ENCODE results near the gene SLAMF8.

The SLAMF8 gene

DNA sequence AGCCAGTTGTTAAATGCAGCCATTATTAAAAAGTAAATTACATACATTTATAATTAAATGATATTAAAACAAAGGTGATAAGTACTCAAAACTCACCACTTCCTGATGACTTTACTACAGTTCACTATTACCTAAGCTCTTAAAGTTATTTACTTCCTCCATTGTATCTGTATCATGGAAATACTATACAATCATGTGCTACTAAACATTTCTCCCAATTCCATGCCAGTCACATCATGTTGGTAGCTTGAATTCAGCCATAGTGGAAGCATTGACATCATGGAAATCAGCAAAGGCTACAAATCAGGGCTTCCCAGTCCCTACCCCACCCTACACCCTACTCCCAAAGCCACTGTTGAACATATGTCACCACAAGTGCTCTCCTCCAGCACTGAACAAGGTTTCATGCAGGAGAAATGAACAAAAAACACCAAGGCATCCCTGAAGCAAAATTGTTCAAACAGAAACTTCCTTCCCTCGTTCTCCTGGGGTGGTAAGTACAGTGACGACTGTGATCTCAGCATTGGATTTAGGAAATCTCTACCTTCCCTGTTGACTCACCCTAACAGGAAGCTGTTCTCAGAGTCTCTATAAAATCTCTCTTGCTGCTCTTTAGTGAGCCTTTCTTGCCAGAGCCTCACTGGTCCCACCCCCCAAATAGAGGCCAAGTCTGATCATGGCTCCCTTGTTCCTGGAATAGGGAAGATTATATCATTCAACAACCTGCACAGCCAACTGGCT, 23.1 kb downstream of the SLAMF8 start:
- DNase-seq (ENCODE audit: low read depth) = no peak

DNA sequence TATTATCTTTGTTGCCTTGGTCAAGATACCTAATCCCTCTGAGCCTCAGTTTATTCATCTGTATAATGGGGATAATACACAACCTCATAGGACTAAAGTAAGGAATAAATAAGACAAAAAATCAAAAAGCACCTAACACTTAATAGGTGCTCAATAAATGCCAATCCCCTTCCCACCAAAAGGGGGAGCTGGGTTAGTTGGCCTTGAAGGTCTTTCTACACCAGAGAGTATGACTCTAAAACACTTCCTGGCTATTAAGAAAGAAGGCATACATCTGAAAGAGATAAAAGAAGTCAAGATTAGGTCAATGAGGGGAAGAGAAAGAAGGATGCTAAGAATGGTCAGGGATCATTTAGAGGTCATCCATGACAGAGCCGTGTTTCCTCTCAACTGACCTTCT, 24.7 kb downstream of the SLAMF8 start:
- no peak for DNase-seq (ENCODE audit: low read depth)

DNA sequence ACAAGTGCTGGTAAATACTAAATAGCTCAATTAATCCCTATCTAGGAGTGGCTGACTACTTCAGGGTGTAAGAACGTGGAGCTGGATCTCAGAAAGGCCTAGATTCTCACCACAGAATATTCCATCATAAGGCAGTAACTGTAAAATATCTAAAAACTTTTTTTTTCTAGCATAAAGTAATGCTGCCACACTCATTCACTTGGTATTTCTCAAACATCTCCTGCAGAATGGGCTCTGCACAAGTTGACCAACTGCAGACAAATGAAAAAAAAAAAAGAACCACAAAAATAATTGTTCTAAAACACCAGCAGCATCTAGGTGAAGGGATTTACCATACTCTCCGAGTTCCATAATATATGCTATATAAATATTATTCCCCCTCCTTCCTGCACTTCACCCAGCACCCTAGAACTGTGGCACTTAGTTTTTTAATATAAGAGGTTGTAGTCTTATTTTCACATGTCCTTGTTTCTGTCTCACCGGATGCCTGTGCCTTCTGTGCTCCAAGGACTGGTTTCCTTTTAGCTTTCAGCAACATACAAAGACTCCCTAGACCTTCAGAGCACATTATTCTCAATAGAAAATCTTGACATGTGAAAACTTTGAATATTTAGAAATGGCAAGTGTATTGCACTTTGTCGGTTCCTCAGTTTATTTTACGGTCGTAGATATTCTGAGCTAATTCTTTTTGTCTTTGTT, 26.9 kb downstream of the SLAMF8 start:
- DNase-seq (ENCODE audit: low read depth) = no peak

DNA sequence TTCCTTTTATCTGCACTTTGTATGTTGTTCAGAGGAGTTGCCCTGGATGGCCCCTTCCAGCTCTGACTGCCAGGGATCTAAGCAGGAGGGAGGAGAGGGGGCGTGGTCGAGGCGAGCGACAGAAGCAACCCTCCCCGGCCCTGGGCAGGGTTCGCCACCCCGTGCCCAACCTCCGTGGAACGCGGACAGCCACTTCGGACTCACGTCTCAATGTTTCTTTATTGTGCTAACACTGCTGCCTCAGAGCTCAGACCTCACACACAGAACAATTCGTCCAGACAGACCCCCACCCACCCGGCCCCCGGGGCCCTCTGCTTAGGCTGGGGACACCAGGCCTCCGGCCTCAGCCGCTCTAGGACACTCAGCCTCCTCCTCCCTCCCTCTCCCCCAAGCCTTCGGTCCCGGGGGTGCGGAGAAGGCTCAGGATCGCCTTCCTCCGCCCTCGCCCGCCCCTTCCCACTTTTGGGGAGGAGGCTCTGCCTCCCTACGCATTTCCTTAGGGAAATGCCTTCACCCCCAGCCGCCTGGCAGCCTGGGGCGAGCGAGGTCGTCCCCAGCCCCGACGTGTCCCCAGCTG, 27.5 kb downstream of the SLAMF8 start:
- DNase-seq (ENCODE audit: low read depth) = no peak

DNA sequence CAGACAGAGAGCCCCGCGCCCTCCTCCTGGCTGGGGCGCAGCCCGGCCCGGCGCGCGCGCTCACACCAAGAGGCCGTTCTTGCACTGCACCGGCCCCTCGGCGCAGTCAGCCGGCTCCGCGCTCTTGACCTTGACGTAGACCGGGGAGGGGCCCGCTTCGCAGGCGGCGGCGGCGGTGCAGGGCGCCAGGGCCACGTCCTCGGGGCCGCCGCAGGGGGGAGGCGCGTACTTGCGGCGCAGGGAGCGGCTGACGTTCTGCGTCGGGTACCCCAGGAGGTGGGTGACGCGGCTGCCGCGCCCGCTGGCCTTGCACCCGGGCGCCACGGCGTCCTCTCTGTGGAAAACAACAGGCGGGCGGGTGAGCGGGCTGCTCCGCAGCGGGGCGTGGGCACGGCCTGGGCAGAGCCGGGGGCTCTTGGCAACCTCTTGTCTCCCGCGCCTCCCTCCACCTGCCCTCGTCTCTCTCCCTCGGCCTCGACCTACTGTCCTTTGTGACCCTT, 28.1 kb downstream of the SLAMF8 start:
- peak; percentile 71 for DNase-seq (ENCODE audit: low read depth)

DNA sequence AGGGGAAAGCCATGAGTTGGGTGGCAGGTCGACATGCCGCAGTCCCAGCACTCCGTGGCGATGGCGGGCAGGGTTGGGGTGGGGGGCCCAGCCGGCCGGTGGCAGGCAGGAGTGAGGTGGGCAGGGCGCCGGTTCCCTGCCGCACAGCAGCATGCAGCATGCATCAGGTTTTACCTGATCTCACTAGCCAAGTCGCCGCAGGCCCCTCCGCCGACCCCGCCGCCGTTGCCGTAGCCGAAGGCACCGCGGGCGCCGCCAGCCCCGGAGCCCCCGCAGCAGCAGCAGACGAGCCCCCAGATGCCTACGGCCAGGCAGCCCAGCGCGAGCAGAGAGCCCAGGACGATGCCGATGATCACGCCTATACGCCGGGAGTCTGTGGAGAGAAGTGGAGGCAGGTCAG, 29.0 kb downstream of the SLAMF8 start:
- no peak for DNase-seq (ENCODE audit: low read depth)

DNA sequence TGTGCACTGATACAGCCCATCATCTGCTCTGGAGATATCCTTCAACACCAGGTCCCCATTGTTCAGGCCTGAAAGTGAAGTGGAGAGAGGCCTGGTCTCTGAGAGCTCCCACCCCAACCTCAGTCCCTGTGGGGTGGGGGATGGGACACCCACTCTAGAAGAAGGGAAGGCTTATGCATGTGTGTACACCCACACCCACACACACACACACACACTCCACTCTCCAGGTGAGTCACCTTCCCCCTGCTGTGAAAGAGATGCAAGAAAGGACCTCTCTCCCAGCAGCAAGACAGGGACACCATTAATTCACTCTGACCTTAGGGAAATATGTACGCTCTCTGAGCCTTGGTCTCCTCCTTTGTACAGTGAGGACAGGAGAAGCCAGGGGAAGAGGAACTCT, 29.9 kb downstream of the SLAMF8 start:
- no peak for DNase-seq (ENCODE audit: low read depth)

DNA sequence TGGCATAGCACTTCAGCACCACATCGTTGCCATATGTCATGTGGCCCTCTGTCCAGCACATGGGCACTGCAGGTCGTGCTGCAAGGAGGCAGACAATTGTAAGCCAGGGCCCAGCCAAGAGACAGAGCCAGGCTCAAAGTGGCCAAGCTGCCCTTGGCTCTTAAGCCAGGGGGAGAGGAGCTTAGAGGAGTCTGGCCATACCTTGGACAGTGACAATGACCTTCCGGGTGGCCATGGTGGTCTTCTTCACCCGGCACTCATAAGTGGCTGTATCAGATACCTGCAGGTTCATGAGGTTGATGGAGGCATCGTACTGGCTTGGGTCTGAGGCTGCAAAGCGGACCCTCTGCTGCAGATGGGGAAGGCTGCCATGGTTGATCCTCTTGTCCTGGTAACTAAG, 31.2 kb downstream of the SLAMF8 start:
- no peak for DNase-seq (ENCODE audit: low read depth)

DNA sequence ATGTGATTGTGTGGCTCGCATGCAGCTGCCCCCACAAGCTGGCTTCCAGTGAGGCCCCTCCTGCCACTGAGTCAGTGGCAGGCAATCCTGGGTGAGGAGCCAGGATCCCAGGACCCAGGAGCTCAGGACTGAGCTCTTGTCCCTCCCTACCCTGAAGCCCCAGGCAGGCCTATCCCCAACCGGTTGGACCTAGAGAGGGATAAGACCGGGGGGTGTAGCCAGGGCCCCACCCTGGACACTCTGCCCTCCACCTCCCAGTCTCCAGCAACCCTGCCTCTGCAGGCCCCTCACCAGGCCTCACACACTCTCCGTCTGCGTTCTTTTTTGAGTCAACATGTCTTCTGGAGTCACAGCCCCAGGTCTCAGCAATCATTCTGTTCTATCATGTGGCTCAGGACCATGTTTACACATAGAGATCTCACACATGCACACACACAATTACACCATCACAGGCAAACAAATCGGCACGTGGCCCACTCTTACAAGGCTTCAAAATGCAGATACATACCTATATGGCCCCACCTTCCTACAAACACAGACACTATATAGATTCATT, 33.2 kb downstream of the SLAMF8 start:
- DNase-seq (ENCODE audit: low read depth) = no peak

DNA sequence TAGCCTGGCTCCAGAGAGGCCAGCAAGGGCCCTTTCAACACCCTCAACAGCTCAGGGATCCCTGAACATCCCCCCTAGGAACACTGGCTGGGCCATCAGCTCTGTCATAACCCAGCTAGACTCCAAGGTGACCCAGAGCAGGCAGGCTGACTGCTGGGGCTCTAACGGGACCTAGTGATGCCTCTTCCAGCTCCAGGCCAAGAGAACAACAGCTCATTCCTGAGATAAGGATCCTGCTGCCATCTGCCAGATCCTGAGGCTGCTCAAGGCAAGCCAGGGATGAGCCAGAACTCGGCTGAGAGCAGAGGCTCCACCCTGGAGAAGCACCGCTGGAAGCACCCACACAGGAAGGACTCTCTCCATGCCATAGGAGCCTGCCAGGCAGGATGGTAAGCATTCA, 33.8 kb downstream of the SLAMF8 start:
- no peak for DNase-seq (ENCODE audit: low read depth)

DNA sequence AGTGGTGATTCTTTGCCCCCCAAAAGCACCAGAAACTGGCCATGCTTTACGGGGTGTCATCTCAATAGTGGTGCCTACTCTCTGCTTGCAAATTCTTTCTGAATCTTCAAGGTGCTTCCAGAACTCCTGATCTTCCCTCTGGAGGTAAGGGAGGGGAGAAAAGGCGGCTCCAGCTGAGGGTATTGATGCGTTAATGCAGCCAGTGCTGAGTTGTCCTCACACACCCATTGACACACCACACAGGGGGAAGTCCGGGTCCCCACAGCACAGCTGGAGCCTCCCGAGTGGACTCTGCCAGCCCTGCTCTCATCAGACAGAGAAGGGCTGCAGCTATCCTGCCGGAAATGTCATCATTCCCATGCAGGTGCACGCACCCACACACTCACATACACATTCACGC, 34.5 kb downstream of the SLAMF8 start:
- DNase-seq (ENCODE audit: low read depth) = no peak

DNA sequence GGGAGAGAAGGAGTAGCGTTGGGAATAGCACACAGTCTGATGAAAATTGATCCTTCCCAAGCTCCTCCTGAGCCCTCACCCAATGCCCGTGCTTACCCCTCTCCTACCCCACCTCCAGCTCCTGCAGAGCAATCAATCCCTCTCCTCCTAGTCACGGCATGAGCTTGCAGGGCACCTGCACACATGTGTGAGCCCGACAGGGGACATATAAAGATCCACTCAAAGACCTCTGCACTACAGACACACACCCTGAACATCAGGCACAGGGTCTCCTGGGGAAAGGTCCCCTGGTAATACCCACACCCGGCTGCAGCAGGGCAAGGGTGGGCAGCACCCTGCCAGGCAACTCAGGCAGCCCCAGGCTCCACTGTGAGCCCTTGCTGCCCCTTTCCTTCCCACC, 35.4 kb downstream of the SLAMF8 start:
- DNase-seq (ENCODE audit: low read depth) = no peak

DNA sequence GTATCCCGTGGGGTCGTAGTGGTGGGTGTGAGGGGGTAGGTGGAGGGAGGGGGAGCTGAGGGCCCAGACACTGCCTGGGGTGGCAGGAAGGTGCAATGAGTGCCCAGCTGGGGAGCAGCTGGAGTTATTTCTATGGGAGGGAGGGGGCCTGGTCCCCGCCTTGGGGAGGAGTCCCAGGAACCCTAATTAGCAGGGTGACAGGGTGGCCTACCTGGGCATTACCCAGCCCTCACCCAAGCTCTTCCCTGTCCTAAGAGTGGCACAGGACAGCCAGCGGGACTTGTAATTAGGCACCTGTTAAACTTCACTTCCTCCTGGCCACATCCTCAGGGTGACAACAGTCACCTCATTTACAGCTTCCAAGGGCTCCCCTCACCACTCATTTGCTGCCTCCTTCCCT, 35.9 kb downstream of the SLAMF8 start, which contains the start of gene VSIG8:
Gene VSIG8, minus strand, starts transcription at position 101 of the 400 bp plus-strand sequence. CDS start 136 bp downstream, outside the sequence.
- no peak for DNase-seq (ENCODE audit: low read depth)

DNA sequence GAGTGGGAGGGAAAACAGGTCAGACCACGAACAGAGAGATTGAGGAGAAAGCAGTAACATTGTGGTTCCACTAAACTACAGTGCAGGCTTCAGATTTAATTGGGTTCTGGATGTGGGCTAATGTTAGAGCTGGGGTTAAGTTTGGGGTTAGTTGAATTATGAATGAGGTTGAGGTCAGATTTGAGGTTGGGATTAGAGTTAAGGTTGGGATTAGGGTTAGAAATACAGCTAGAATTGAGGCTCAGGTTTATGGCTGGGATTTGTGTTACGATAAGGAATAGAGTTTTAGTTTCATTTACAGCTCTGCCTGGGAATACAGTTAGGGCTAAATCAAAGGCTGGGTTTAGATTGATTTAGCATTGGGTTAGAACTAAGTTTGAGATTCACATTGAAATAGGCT, 37.6 kb downstream of the SLAMF8 start:
- no peak for DNase-seq (ENCODE audit: low read depth)

DNA sequence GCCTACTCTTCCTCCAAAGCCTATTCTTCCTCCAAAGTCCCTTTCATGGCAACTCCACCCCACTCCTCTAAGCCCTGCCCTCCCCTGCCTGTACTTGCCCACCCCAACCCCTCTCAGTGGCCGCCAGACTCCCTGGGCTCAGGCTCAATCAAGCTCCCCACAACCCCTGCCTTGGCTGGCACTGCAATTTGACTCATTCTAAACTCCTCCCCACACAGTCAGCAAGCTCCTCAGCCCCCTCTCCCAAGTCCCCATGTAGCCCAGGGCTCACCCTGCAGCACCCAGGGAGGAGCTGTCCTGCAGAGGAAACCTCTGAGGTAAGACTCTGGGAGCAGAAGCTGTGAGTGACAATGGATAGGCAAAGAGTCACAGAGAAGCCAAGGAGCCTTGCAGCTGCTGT, 39.4 kb downstream of the SLAMF8 start:
- no peak for DNase-seq (ENCODE audit: low read depth)

DNA sequence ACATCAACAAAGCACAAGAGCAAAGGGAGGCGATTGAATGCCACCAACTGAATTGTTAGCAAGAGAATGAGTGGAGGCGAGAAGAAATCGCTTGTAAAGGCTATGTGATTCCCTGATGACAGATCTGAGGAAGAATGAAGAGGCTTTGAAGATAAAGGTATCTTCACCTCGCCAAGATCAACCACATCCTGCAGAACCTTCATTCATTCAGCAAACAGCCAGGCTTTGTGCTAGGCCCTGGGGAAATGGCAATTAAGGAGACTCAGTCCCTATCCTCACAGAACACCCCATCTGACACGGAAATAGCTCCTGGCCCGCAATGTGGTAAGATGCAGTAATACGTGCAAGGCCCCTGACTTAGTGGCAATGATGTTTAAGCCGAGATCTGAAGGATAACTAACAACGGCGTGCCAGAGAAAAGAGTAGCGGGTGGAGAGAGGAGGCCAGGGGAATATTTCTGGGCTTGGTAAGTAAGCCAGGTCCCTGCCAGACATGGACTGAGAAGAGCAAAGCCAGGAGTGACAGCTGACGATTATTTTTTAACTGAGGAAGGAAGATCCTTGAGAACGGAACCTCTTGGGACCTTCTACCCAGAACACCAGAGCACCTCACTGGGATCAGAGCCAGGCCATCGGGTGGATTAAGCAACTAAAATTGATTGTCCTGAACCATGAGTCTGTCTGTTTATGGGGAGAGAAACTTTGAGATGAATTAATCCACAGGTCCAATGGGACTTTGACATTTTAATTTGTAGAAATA, 40.4 kb downstream of the SLAMF8 start:
- DNase-seq (ENCODE audit: low read depth) = no peak

DNA sequence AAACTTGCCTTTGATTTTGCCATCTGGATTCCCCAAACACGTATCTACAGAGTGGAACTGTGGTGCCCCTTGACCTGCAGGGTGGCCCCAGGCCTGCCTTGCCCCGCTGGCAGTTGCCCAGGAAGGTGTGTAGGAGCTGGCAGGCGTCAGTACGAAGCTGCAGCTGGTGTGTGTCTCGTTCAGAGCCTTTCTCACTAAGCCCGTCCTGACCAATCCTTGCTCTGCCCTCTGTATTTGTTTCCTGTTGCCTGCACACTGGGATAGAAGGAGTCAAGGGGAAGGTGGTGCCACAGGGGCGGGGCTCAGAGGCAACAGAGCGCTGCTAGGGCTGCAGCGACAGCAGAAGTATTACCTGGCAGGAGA, 41.0 kb downstream of the SLAMF8 start:
- DNase-seq (ENCODE audit: low read depth) = no peak

DNA sequence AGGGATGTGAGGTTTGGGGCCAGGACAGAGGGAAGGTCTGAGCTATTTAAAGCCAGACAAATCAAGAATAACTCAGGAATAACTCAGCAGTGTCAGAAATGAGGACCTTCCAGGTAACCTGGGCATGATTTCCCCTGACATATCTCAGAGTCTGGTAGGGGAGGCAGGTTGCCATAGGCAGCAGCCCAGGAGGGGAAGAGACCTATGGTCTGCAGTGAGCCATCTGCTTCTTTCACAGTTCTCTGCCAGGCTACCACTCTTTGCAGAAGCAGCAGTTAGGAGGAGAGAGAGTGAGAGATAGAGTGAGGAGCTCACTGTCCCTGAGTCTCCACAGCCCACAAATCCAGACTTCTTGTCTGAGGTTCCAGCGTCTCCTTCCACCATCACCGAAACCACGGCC, 42.1 kb downstream of the SLAMF8 start:
- no peak for DNase-seq (ENCODE audit: low read depth)

DNA sequence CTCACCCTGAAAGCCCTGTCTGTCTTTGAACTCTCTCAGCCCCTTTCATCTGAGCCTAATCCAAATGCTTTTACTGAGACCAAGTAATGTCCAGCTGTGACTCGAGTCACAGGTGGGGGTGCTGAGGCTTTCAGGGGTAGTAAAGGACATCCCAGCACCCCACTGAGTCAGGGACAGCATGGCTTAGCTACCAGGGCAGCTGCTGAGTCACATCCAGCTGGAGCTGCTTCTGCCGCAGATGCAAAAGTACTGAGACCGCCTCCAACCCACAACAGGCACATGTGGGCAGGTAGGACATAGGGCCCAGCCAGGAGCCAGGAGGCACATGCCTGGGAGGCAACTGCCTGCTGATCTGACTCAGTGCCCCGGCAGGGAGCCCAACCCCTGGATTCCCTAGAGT, 42.5 kb downstream of the SLAMF8 start:
- DNase-seq (ENCODE audit: low read depth) = no peak

DNA sequence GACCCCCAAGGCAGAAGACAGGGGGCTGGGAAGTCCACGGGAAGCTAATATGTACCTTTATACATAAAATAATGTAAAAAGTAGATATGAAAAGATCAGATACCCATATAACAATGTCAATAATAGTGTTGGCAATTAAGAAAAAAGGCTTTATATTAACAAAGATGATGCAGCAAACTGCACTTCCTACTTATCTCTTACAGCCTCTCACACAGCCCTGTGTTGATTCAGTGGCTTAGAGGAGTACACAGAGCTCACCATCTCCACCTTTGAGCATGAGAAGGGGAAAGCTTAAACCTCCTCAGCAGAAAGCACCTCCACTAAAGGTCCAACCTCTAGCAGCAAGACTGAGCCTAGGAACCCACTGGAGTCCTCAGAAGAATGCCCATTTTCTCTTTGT, 42.9 kb downstream of the SLAMF8 start:
- no peak for DNase-seq (ENCODE audit: low read depth)

DNA sequence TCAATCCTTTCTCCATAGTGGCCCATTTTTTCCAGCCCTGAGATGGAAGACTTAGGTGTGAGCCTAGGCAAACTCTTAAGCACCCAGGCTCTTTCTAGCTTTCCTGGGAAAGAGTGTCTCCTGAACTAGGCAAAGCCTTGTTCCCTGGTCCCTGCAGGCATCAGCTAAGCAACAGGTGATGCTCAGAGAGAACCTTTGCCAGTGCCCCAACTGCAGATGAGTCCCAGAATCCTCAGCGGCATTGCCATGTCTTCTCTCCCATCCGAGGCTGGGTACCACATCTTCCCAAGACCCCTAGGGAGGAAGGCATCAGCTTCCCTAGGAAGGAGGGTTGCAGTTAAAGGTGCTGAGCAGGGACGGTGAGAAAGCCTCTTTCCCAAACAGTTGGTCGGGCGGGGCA, 44.0 kb downstream of the SLAMF8 start:
- DNase-seq (ENCODE audit: low read depth) = no peak

DNA sequence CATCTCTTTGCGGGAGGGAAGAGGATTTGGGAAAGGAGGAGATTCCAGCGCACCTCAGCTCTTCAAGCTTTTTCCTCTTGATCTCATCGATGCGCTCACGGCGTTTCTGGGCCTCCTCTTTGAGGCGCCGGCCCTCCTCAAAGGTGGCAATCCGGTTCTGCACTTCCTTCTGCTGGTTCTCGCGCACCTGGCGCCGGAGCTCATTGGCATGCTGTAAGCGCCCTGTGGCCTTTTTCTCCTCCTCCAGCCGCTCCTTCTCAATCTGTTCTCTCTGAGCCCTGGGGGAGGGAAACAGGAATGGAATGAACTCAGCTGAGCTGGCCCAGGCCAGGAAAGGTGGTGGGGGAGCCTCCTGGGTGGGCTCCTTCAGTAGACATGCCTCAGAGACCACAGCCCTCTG, 46.2 kb downstream of the SLAMF8 start:
- no peak for DNase-seq (ENCODE audit: low read depth)

Measured in stimulated activated CD8-positive, alpha-beta memory T cell treated with anti-CD3 and anti-CD28 coated beads, Interleukin-4, amount 100 ng/mL, for 24 hours (primary cell).